ENCODE results near the gene CCNG2.

The CCNG2 gene

GRCh38 chr4:77209012-77209411 lies 52.0 kb downstream of the CCNG2 start:
- DNase-seq = no peak
- TF ChIP-seq CTCF (IDR thresholded peaks at IDR 0.05; ENCODE audit: low read depth, low read length, missing control alignments) = no peak
- Histone ChIP-seq H3K27me3 (replicated peaks) (peaks cover 7% of the 10 kb centered on the region), H3K36me3 (replicated peaks) (no peaks in the 10 kb centered on the region), H3K4me3 (ENCODE audit: low read depth, low read length) (no peak overlapping the region), H3K27ac (no peak overlapping the region)
- in situ Hi-C loops (cut with HindIII; ENCODE audit: low pct_ligation_motif_present, low sequenced_read_pairs) = no loop called here

- peaks cover 7% of the 10 kb centered on the region for H3K27me3 ChIP-seq (replicated peaks)
- H3K27ac ChIP-seq = no peak overlapping the region
- no peak overlapping the region for H3K4me3 ChIP-seq (ENCODE audit: low read depth, low read length)
- TF ChIP-seq CTCF (IDR thresholded peaks at IDR 0.05; ENCODE audit: low read depth, low read length, missing control alignments) = no peak
- in situ Hi-C loops (cut with HindIII; ENCODE audit: low pct_ligation_motif_present, low sequenced_read_pairs) = no loop called here
- H3K36me3 ChIP-seq (replicated peaks) = no peaks in the 10 kb centered on the region
- no peak for DNase-seq
Measured at GRCh38 chr4:77209936-77210335, 52.9 kb downstream of the CCNG2 start.

- Histone ChIP-seq H3K36me3 (replicated peaks) (no peaks in the 10 kb centered on the region), H3K27me3 (replicated peaks) (peaks cover 8% of the 10 kb centered on the region), H3K4me3 (ENCODE audit: low read depth, low read length) (no peak overlapping the region), H3K27ac (no peak overlapping the region)
- in situ Hi-C loops (cut with HindIII; ENCODE audit: low pct_ligation_motif_present, low sequenced_read_pairs) = no loop called here
- TF ChIP-seq CTCF (IDR thresholded peaks at IDR 0.05; ENCODE audit: low read depth, low read length, missing control alignments) = no peak
- no peak for DNase-seq
Measured at GRCh38 chr4:77215107-77215506, 58.1 kb downstream of the CCNG2 start.

- no peaks in the 10 kb centered on the region for H3K36me3 ChIP-seq (replicated peaks)
- H3K4me3 ChIP-seq (ENCODE audit: low read depth, low read length) = no peak overlapping the region
- H3K27ac ChIP-seq = no peak overlapping the region
- TF ChIP-seq CTCF (IDR thresholded peaks at IDR 0.05; ENCODE audit: low read depth, low read length, missing control alignments) = no peak
- in situ Hi-C loops (cut with HindIII; ENCODE audit: low pct_ligation_motif_present, low sequenced_read_pairs) = no loop called here
- DNase-seq = no peak
- peaks cover 1% of the 10 kb centered on the region for H3K27me3 ChIP-seq (replicated peaks)
Measured at GRCh38 chr4:77217526-77217925, 60.5 kb downstream of the CCNG2 start.

GRCh38 chr4:77219266-77219665 lies 62.3 kb downstream of the CCNG2 start:
- TF ChIP-seq CTCF (IDR thresholded peaks at IDR 0.05; ENCODE audit: low read depth, low read length, missing control alignments) = no peak
- in situ Hi-C loops (cut with HindIII; ENCODE audit: low pct_ligation_motif_present, low sequenced_read_pairs) = no loop called here
- no peaks in the 10 kb centered on the region for H3K36me3 ChIP-seq (replicated peaks)
- H3K27me3 ChIP-seq (replicated peaks) = peaks cover 7% of the 10 kb centered on the region
- H3K27ac ChIP-seq = no peak overlapping the region
- no peak for DNase-seq
- no peak overlapping the region for H3K4me3 ChIP-seq (ENCODE audit: low read depth, low read length)

Data from brain microvascular endothelial cell (primary cell).